Panc1 (cell line): ENCODE data around the gene ATG4A. TPM values are rescaled to one million over a fixed set of nuclear protein-coding genes. Genes with fewer than 3 reads are reported as not detected.

Experiments
- ATAC-seq: fragments of 200-7000 bp; cut with Tn5 transposase; 2 replicates; pipeline ENCODE4 v1.9.1; 2020; ENCODE audit warnings: mild to moderate bottlenecking, moderate library complexity
- BruUV-seq: library from RNA; stranded (reverse); fragments of 400-500 nt; replicated peaks from 2 replicates; lab custom pipeline; 2021; lab: Mats Ljungman, UMichigan
- CTCF ChIA-PET: fragments of 300-600 bp; sonication (Branson Sonifier 250); formaldehyde crosslinking; loops from one replicate; lab custom pipeline; 2022; ENCODE audit warnings: antibody characterized with exemption; lab: Charles Lee
- POLR2A ChIA-PET: fragments of 300-600 bp; sonication (Branson Sonifier 250); formaldehyde crosslinking; loops from one replicate; lab custom pipeline; 2022; ENCODE audit warnings: antibody characterized with exemption; lab: Charles Lee
- DNase-seq: peaks from one replicate; pipeline ENCODE4 v3.0.0-alpha.2; 2010; ENCODE audit warnings: low read depth, low spot score
- H3K27ac ChIP-seq: 2 replicates; pipeline ENCODE4 v1.5.1; 2011; ENCODE audit warnings: mild to moderate bottlenecking, low read length, inconsistent platforms
- H3K27me3 ChIP-seq: fragments of 200-500 bp; sonication (Bioruptor generic); 2 replicates; pipeline ENCODE4 v1.6.0; 2014; ENCODE audit warnings: low read length, inconsistent platforms; ENCODE audit not compliant: control insufficient read depth, insufficient read depth
- H3K36me3 ChIP-seq: fragments of 200-500 bp; sonication (Bioruptor generic); 2 replicates; pipeline ENCODE4 v1.5.1; 2014; ENCODE audit warnings: inconsistent platforms, mild to moderate bottlenecking, low read length, moderate library complexity; ENCODE audit not compliant: control insufficient read depth, insufficient read depth
- H3K4me1 ChIP-seq: 2 replicates; pipeline ENCODE4 v1.5.1; 2011; ENCODE audit warnings: inconsistent platforms, mild to moderate bottlenecking, low read length, moderate library complexity; ENCODE audit not compliant: control insufficient read depth, insufficient read depth
- H3K4me3 ChIP-seq, 2 experiments: 2 replicates each; pipeline ENCODE4 v1.5.1; 2011 to 2012; ENCODE audit warnings: low read depth in 2 of 2, low read length in 2 of 2, mild to moderate bottlenecking in 2 of 2, inconsistent platforms in 1 of 2, moderate library complexity in 1 of 2
- H3K9me3 ChIP-seq: fragments of 200-500 bp; sonication (Bioruptor generic); 2 replicates; pipeline ENCODE4 v1.5.1; 2014; ENCODE audit warnings: low read depth, mild to moderate bottlenecking, inconsistent platforms, low read length, moderate library complexity; ENCODE audit not compliant: control insufficient read depth, insufficient read depth
- CTCF ChIP-seq: fragments of 450-650 bp; IDR thresholded peaks from 2 replicates; pipeline ENCODE4 v1.5.1; 2017; ENCODE audit warnings: mild to moderate bottlenecking
- POLR2AphosphoS5 ChIP-seq: IDR thresholded peaks from 2 replicates; pipeline ENCODE4 v1.6.1; 2012; ENCODE audit warnings: mild to moderate bottlenecking, low read depth, low read length, moderate library complexity
- REST ChIP-seq, 2 experiments: IDR thresholded peaks; 2 replicates each; pipeline ENCODE4 v1.6.1; 2011 to 2012; ENCODE audit warnings: low read depth in 2 of 2, control low read depth in 1 of 2, low read length in 1 of 2, mild to moderate bottlenecking in 1 of 2, moderate library complexity in 1 of 2; ENCODE audit not compliant: insufficient read depth in 1 of 2
- SIN3A ChIP-seq: IDR thresholded peaks from 2 replicates; pipeline ENCODE4 v1.6.1; 2012; ENCODE audit warnings: low read depth, mild to moderate bottlenecking, low read length, moderate library complexity, borderline replicate concordance; ENCODE audit not compliant: insufficient read depth
- TCF7L2 ChIP-seq: IDR thresholded peaks from 2 replicates; pipeline ENCODE4 v1.6.1; 2011; ENCODE audit warnings: mild to moderate bottlenecking, low read depth, low read length, inconsistent platforms
- in situ Hi-C: cut with HindIII; loops from 2 replicates; pipeline ENCODE4 v1.10.0; 2016; ENCODE audit warnings: low sequenced_read_pairs, low pct_unique_long_range_greater_than_20kb
- intact Hi-C: fragments of 100-400 bp; cut with micrococcal nuclease; formaldehyde crosslinking; loops from one replicate; pipeline ENCODE4 v1.10.0; 2022; ENCODE audit not compliant: unreplicated experiment
- total RNA-seq: library from RNA; stranded (reverse); gene quantifications from one replicate; pipeline ENCODE4 v1.2.1, GENCODE V29; 2021; ENCODE audit not compliant: unreplicated experiment

The ATG4A gene
- total RNA-seq, 1 experiment from 2014 or later: 13.7 TPM

GRCh38 chrX:108064613-108065012, 27.0 kb upstream of the ATG4A start:
- no peaks in the 10 kb centered on the region for H3K27me3 ChIP-seq
- H3K36me3 ChIP-seq: no peaks in the 10 kb centered on the region
- ATAC-seq (no peak), DNase-seq (no peak)
- no peaks in the 10 kb centered on the region for H3K9me3 ChIP-seq
- no peak for TF ChIP-seq TCF7L2
- TF ChIP-seq SIN3A: no peak
- TF ChIP-seq POLR2AphosphoS5: no peak
- no peak for TF ChIP-seq REST (IDR thresholded peaks at IDR 0.05; ENCODE audit: insufficient read depth in 1 of 2, low read depth in 2 of 2, low read length in 1 of 2)
- TF ChIP-seq CTCF: no peak
- in situ Hi-C loops (no loop called here), intact Hi-C loops (no loop called here)
- no peak overlapping the region for H3K27ac ChIP-seq
- ChIA-PET POLR2A (no interaction called here), CTCF (no interaction called here)
- no peaks in the 10 kb centered on the region for H3K4me1 ChIP-seq
- no TSS peak for BruUV-seq
- H3K4me3 ChIP-seq: no peak overlapping the region

- Histone ChIP-seq H3K27ac (no peak overlapping the region), H3K27me3 (no peaks in the 10 kb centered on the region), H3K4me3 (no peak overlapping the region), H3K36me3 (no peaks in the 10 kb centered on the region), H3K9me3 (no peaks in the 10 kb centered on the region), H3K4me1 (peaks cover 5% of the 10 kb centered on the region)
- ATAC-seq: no peak
- TF ChIP-seq TCF7L2 (no peak), CTCF (no peak), POLR2AphosphoS5 (no peak), REST (IDR thresholded peaks at IDR 0.05; ENCODE audit: insufficient read depth in 1 of 2, low read depth in 2 of 2, low read length in 1 of 2) (no peak), SIN3A (no peak)
- ChIA-PET CTCF (interaction anchor here (0.6 kb wide), 1 partner anchor 87 kb away, joined by 3 read pairs; no protein-coding TSS in a partner anchor), POLR2A (no interaction called here)
- intact Hi-C loops: no loop called here
- DNase-seq: no peak
- BruUV-seq: no TSS peak
- in situ Hi-C loops: no loop called here
Measured at GRCh38 chrX:108068121-108068520, 23.5 kb upstream of the ATG4A start.
